ENCODE measurements around the gene HOXC13.

HOXC13 gene

GRCh38 chr12:53982648-53983567 lies 44.3 kb downstream of the HOXC13 start:
- DNase-seq: no peak

- no peak for DNase-seq
These were observed 44.9 kb downstream of the HOXC13 start for GRCh38 chr12:53983568-53983949.

GRCh38 chr12:53983950-53984572 lies 45.4 kb downstream of the HOXC13 start:
- no peak for DNase-seq

- DNase-seq: peak; percentile 99
These were observed 46.5 kb downstream of the HOXC13 start, which contains the start of gene HOXC10 for GRCh38 chr12:53984901-53985691. HOXC10 (plus strand) TSS chr12:53985146; CDS start chr12:53985260, 114 bp downstream.

DNA sequence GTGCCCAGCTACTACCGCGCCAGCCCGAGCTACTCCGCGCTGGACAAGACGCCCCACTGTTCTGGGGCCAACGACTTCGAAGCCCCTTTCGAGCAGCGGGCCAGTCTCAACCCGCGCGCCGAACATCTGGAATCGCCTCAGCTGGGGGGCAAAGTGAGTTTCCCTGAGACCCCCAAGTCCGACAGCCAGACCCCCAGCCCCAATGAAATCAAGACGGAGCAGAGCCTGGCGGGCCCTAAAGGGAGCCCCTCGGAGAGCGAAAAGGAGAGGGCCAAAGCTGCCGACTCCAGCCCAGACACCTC lies 47.0 kb downstream of the HOXC13 start:
- DNase-seq: no peak

DNA sequence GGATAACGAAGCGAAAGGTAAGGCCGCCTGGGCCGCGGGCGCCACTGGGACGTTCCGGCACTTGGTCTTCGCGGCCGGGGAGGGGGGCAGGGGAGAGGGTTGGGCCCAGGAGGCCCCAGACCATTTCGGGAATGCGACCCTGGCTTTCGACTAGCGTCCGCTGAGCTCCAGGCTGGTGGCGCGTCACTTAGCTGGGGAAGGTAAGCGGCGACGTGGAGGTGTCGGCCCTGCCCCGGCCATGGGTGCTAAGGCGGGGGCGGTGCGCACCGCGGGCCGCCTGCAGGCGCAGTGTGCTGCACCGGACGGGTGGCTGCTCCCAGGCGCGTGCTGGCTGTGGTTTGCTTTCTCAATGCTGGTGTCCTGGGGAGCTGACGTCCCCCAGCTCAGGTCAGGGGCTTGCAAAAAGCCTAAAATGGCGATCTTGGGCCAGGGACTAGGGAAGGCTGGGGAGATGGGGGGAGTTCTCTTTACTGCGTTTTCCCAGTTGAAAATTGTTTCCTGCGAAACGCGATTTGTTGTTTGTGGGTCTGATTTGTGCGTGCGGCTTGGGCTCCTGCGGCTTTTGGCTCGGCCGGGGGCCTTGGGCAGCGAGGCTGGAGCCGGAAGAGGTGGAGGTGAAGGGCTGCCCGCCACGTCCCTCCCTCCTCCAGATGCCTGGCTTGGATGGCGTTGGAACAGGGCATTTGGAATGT lies 47.5 kb downstream of the HOXC13 start:
- DNase-seq: peak; percentile 80

- no peak for DNase-seq
These were observed 48.3 kb downstream of the HOXC13 start for GRCh38 chr12:53986686-53987483.

GRCh38 chr12:53987787-53988230 lies 49.2 kb downstream of the HOXC13 start:
- no peak for DNase-seq

- DNase-seq: no peak
These were observed 50.1 kb downstream of the HOXC13 start for GRCh38 chr12:53988541-53989226.

- DNase-seq: peak; percentile 82
These were observed 50.8 kb downstream of the HOXC13 start for GRCh38 chr12:53989227-53990113.

DNA sequence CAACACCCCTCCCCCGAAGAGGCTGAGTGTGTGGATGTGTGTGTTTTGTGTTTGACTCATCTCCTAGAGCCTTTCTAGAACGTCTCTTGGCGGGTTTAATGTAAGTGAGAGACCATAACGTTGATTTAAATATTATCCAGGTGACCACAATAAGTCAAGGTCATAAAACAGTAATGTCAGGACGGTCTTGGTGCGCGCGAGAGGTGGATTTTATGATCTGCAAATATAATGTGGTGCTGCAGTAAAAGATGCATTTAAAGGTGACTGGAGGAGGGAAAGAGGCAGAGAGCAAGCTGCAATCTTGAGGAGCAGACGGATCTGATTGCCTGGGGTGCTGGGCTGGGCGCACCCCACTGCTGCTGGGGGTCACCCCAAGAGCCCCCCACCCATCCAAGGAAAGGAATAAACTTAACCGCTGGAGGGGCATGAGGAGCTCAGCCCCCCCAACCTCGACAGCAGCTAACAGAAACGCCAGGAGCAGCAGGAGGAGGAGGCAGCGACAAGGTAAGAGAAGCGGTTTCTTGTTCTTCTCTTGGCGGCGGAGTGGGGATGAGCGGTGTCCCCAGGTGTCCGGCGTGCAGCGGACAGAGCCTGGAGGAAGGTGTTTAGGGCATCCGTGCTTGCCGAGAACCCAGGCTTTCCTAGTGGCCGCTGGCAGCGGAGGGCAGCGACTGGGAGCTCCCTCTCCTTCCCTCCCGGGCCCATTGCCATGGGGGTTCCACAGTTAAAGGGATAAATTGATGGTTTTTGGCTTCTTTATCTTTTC lies 51.9 kb downstream of the HOXC13 start:
- peak; percentile 86 for DNase-seq

DNA sequence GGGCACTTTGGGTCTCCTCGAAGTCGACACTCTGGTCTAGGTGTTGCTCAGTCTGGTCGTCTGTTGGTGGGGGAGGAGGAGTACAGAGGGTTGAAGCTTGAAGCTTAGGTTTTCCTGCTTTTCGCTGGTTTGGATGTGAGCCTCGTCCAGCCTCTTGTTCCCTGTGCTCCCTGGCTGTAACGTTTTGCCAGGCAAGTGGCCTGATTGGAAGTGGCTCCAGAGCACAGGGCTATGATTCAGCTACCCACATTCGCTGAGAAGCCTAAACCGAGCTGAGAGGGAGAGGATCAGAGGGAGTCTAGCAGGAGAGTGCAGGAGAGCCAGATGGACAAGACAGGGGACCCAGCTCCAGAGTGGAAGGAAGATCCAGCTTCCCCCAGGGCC lies 52.4 kb downstream of the HOXC13 start:
- DNase-seq: peak; percentile 70

- DNase-seq: no peak
These were observed 53.8 kb downstream of the HOXC13 start for GRCh38 chr12:53992377-53992889.

GRCh38 chr12:53993162-53994008 lies 54.8 kb downstream of the HOXC13 start:
- DNase-seq: no peak

- DNase-seq: peak; percentile 59
These were observed 55.3 kb downstream of the HOXC13 start for GRCh38 chr12:53994009-53994263.

- peak; percentile 85 for DNase-seq
These were observed 55.8 kb downstream of the HOXC13 start for GRCh38 chr12:53994264-53995001.

DNA sequence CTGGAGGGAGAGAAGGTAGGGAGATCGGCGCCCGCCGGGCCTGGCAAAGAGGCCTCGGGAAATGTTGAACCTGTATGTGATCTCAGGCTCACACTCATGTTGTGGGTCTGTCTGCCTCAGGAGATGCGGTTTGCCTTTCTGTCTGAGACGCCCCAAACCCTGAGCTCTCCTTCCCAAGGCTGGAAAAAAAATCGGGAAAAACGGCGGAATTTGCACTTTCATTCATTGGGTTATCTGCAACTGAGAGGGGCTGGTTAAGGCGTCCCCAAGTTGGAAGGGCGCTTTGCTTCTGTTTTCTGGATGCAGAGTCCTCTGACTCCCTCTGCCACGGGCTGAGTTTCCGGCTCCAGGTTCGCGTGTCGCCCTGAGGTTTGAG lies 56.4 kb downstream of the HOXC13 start:
- DNase-seq: no peak

All from NCI-H69 (cell line).